ENCODE data around the gene RCBTB2.

DNA sequence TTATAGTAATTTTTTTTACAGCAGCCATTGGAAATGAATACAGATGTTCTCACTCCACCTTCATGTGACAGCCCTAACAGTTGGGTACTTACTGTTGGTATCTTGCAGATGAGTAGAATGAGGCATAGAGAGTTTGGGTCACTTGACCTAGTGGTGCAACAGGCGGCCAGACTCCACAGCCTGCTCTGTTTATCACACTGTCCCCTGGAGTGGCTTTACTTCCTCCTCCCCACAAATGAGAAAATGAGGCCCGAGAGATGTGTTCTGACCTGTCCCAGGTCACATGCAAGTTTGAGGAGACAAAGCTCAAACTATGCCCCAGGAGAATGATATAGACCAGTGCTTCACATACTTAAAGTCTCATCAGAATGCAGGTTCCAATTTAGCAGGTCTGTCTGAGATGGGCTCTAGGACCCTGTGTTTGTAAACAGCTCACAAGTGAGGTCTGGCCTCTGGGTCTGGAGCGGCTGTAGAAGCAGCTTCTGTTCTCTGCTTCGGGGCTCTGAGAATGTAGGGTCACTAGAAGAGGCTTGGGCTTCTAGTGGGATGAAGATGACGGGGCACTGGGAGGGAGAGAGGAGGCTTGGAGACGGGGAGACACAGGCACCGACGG lies 37.4 kb upstream of the RCBTB2 start:
- TF ChIP-seq, protein P1, sequence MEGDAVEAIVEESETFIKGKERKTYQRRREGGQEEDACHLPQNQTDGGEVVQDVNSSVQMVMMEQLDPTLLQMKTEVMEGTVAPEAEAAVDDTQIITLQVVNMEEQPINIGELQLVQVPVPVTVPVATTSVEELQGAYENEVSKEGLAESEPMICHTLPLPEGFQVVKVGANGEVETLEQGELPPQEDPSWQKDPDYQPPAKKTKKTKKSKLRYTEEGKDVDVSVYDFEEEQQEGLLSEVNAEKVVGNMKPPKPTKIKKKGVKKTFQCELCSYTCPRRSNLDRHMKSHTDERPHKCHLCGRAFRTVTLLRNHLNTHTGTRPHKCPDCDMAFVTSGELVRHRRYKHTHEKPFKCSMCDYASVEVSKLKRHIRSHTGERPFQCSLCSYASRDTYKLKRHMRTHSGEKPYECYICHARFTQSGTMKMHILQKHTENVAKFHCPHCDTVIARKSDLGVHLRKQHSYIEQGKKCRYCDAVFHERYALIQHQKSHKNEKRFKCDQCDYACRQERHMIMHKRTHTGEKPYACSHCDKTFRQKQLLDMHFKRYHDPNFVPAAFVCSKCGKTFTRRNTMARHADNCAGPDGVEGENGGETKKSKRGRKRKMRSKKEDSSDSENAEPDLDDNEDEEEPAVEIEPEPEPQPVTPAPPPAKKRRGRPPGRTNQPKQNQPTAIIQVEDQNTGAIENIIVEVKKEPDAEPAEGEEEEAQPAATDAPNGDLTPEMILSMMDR (IDR thresholded peaks at IDR 0.05), result no peak
- no peak for TF ChIP-seq POLR2A (IDR thresholded peaks at IDR 0.05)
